Neural progenitor cell (in vitro differentiated cells): ENCODE results near the gene ST6GALNAC1.

ENCODE experiments used
- CTCF ChIP-seq: fragments of 200-600 bp; sonication (generic); IDR thresholded peaks from 2 replicates; pipeline ENCODE4 v1.5.1; 2017; ENCODE audit warnings: antibody characterized with exemption, mild to moderate bottlenecking
- EZH2 ChIP-seq: fragments of 200-600 bp; sonication (generic); IDR thresholded peaks from 2 replicates; pipeline ENCODE4 v1.6.1; 2017; ENCODE audit warnings: antibody characterized with exemption, mild to moderate bottlenecking, moderate library complexity

GRCh38 chr17:76688165-76688622 is 44.6 kb upstream of the ST6GALNAC1 start:
- TF ChIP-seq EZH2 (no peak), CTCF (no peak)
